Mucosa of descending colon (tissue), 3 donors: ENCODE data around the gene DLG2. TPM values are rescaled to one million over a fixed set of nuclear protein-coding genes. Genes with fewer than 3 reads are reported as not detected.

Experiments
- ATAC-seq: fragments of 200-7000 bp; cut with Tn5 transposase; one replicate; pipeline ENCODE4 v1.9.1; 2020; ENCODE audit warnings: mild to moderate bottlenecking, moderate library complexity
- DNase-seq, 3 donors: peaks; one replicate each; pipeline ENCODE4 v3.0.0-alpha.2; 2020
- H3K36me3 ChIP-seq: fragments of 200-600 bp; one replicate; pipeline ENCODE4 v1.8.0; 2021; ENCODE audit warnings: low read depth, mild to moderate bottlenecking
- H3K4me1 ChIP-seq: fragments of 200-600 bp; one replicate; pipeline ENCODE4 v1.8.0; 2021; ENCODE audit warnings: low read depth, mild to moderate bottlenecking
- H3K4me3 ChIP-seq: fragments of 200-600 bp; one replicate; pipeline ENCODE4 v1.8.0; 2021; ENCODE audit warnings: mild to moderate bottlenecking
- H3K9me3 ChIP-seq: fragments of 200-600 bp; one replicate; pipeline ENCODE4 v1.8.0; 2021; ENCODE audit warnings: mild to moderate bottlenecking
- intact Hi-C, 2 donors: fragments of 100-400 bp; cut with DNase I in 1 of 2; cut with micrococcal nuclease in 1 of 2; formaldehyde crosslinking; loops; one replicate each; pipeline versions ENCODE4 v1.11.0 to v1.11.1; 2022; cut with DNase I, micrococcal nuclease
- total RNA-seq, 3 donors: library from RNA; stranded (reverse); fragmentation: NEBNext Ultra II Directional in 2 of 3; extraction: Animal tissue kit (Norgen Biotek cat#: 25700) in 2 of 3; gene quantifications; one replicate each; pipeline versions ENCODE4 v1.2.1 to v1.2.4, GENCODE V29; 2021 to 2023
- TF ChIP-seq, protein P1 (sequence below): fragments of 200-600 bp; IDR thresholded peaks from one replicate; pipeline ENCODE4 v1.8.0; 2022; ENCODE audit warnings: antibody characterized with exemption, mild to moderate bottlenecking
- donor health status: DM: no; HTN: no; CAD: no; lungs with moderate emphysema.
- donor health status: DM: no; HTN: no; CAD: no.
- donor health status: DM: no; HTN: yes; CAD: no.

DLG2 gene
- total RNA-seq, 3 donors from 2014 or later: 2.1 to 11.1 (median 2.4) TPM

DNA sequence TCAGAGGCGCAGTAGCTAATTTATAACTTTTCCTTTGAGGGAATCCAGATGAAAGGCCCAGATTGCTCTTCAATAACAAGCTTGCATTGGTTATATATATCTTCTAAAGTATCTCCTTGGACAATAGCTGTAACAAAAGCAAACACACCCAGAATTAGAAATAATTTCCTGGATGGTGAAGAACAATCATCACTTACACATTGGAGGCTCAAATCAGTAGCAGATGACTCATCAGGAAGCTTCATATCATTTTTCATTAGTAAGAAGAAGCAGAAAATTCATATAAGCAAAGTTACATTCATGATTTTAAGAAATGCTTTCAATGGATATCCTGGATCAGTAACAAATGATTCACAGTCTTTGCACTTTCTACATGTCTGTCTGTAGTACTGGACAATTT lies 2167.3 kb downstream of the DLG2 start:
- TF ChIP-seq, protein P1, sequence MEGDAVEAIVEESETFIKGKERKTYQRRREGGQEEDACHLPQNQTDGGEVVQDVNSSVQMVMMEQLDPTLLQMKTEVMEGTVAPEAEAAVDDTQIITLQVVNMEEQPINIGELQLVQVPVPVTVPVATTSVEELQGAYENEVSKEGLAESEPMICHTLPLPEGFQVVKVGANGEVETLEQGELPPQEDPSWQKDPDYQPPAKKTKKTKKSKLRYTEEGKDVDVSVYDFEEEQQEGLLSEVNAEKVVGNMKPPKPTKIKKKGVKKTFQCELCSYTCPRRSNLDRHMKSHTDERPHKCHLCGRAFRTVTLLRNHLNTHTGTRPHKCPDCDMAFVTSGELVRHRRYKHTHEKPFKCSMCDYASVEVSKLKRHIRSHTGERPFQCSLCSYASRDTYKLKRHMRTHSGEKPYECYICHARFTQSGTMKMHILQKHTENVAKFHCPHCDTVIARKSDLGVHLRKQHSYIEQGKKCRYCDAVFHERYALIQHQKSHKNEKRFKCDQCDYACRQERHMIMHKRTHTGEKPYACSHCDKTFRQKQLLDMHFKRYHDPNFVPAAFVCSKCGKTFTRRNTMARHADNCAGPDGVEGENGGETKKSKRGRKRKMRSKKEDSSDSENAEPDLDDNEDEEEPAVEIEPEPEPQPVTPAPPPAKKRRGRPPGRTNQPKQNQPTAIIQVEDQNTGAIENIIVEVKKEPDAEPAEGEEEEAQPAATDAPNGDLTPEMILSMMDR: no peak
- H3K36me3 ChIP-seq: no peaks in the 10 kb centered on the region
- no peak overlapping the region for H3K4me3 ChIP-seq
- ATAC-seq: no peak
- no peaks in the 10 kb centered on the region for H3K4me1 ChIP-seq
- DNase-seq: no peak
- intact Hi-C loops: no loop called here
- H3K9me3 ChIP-seq: no peaks in the 10 kb centered on the region

DNA sequence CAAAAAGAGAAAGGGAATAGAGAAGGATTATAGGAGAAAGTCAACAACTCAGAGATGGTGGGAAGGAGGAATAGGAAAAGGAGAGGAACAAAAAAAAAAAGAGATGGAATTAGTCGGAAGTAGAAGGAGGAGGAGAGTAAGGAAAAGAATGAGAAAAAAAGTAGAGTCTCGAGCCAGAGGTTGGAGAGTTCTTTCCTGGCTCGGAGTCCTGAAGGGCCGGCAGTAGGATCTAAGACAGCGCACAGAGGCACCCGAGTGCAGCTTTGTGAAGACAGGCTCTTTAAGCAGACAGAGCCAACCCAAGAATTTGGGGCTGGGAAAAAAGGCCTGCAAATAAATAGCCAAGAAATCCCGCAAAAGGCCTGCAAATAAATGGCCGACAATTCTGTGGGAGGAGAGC lies 2170.6 kb downstream of the DLG2 start:
- intact Hi-C loops: no loop called here
- no peaks in the 10 kb centered on the region for H3K36me3 ChIP-seq
- DNase-seq (no peak), ATAC-seq (no peak)
- H3K4me1 ChIP-seq: no peaks in the 10 kb centered on the region
- no peaks in the 10 kb centered on the region for H3K9me3 ChIP-seq
- TF ChIP-seq, protein P1: no peak
- no peak overlapping the region for H3K4me3 ChIP-seq

DNA sequence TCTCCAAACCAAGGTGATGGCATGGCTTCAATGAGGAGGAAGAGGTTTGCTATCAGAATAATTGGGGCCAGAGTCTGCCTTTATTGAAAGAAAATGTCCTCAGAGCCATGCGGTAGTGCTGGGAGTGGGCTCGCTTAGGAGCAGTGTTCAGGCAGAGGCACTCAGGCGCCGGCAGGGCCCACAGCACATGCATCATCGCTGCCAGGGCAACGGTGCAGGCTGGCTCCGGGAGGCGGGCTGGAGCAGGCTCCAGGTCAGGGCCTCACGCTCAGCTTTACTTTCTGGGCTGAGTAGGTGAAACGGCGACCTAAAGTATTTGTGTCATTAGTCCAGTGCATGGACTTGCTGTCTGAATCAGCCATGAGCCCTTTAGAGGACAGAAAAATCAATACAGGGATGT lies 2171.1 kb downstream of the DLG2 start:
- Histone ChIP-seq H3K4me1 (no peaks in the 10 kb centered on the region), H3K4me3 (no peak overlapping the region), H3K9me3 (no peaks in the 10 kb centered on the region), H3K36me3 (no peaks in the 10 kb centered on the region)
- TF ChIP-seq, protein P1: no peak
- DNase-seq (no peak), ATAC-seq (no peak)
- intact Hi-C loops: no loop called here

DNA sequence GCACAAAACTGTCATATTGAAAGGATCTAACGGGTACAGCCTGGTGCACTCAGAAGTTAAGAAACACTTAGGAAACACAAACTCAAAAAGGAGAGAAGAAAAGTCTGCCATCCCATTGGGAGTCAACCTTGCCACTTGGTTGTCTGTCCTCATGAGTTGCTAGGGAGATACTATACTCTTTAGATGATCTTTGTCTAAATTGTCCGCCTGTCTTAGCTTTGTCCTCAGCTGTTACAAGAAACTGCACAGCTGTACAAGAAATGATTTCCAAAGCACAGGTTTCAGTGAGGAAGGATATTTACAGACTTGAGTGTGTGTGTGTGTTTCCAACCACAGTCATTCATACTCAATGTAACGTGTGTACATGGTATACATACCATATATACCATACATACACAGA lies 2171.8 kb downstream of the DLG2 start:
- DNase-seq (no peak), ATAC-seq (no peak)
- H3K9me3 ChIP-seq: no peaks in the 10 kb centered on the region
- H3K4me3 ChIP-seq: no peak overlapping the region
- TF ChIP-seq, protein P1: no peak
- intact Hi-C loops: no loop called here
- no peaks in the 10 kb centered on the region for H3K36me3 ChIP-seq
- no peaks in the 10 kb centered on the region for H3K4me1 ChIP-seq

DNA sequence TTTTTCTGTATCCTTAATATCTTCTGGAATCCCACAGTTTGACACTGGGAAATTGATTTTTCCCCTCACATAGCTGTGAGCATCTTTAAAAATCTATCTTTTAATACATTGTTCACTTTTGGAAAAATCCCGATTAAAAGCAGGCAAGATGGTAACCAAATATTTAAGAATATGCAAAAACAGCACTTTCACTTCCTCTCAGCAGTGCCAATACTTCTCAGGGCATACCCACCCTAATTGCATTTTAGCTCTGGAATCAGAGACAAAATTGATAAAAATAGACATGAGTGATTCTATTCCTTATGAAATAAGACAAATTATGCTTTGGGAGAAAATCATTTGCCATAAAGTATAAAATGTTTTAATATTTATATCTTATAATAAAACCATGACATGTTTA lies 2172.5 kb downstream of the DLG2 start:
- H3K4me3 ChIP-seq: no peak overlapping the region
- no peak for DNase-seq
- no peak for ATAC-seq
- no peaks in the 10 kb centered on the region for H3K36me3 ChIP-seq
- no peaks in the 10 kb centered on the region for H3K4me1 ChIP-seq
- TF ChIP-seq, protein P1: no peak
- H3K9me3 ChIP-seq: no peaks in the 10 kb centered on the region
- intact Hi-C loops: no loop called here

DNA sequence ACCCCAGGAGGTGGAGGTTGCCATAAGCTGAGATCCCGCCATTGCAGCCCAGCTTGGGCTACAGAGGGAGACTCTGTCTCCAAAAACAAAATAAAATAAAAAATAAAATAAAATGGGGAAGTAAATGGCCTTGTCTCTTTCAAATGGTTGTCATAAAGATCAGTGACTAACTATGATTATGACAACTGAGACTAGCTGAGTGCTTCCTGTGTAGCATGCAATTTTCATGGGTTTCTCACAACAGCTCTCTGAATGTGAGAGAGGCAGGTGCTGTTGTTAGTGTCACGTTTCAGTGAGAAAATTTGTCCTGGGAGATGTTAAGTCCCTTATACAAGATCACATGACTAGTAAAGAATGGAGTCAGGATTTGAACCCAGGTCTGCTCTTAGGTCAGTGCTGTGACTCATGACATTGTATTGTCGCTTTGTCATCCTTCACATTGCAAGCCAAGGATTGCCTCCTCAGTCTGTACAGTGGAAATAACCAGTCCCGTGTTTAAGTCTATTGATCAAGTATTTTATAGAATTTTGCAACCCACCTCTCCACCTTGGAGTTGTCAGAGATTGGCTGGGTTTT lies 2177.7 kb downstream of the DLG2 start:
- TF ChIP-seq, protein P1: no peak
- Histone ChIP-seq H3K4me3 (no peak overlapping the region), H3K36me3 (no peaks in the 10 kb centered on the region), H3K4me1 (no peaks in the 10 kb centered on the region), H3K9me3 (no peaks in the 10 kb centered on the region)
- intact Hi-C loops: no loop called here
- ATAC-seq (no peak), DNase-seq (no peak)
